SH-SY5Y (cell line): ENCODE measurements around the gene SMPX.
A peak's percentile ranks its signal among the peaks of the same experiment; 100 is the strongest.

Source experiments
- GATA2 ChIP-seq: IDR thresholded peaks from 2 replicates; pipeline ENCODE4 v1.6.1; 2011; ENCODE audit warnings: mild to moderate bottlenecking, low read depth, low read length
- GATA3 ChIP-seq: IDR thresholded peaks from 2 replicates; pipeline ENCODE4 v1.6.1; 2011; ENCODE audit warnings: low read depth, mild to moderate bottlenecking, low read length, moderate library complexity

The SMPX gene

GRCh38 chrX:21702725-21703124, 55.2 kb downstream of the SMPX start:
- no peak for TF ChIP-seq GATA3
- TF ChIP-seq GATA2: no peak

- TF ChIP-seq GATA3 (peak; percentile 65; the same call in 1 of the 2 replicates), GATA2 (peak; percentile 70)
Measured at GRCh38 chrX:21700967-21701366, 56.9 kb downstream of the SMPX start.

DNA sequence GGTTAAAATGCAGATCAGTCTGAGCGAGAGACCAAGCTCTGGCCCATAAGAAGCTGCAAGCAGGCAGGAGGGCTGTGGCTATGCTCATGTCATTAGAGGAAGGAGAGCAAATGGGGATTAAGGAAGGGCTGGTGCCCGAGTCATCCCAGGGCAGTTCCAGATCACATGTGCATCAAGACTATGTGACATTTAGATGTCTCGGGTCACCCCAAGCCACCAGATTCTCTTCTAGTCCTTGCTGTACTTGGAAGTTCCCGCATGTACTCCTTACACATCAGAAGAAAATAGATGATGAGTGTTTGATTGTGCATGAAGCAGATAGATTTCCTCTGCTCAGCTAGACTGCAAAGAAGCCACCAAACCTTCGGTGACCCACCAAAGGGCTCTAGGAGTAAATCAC, 57.6 kb downstream of the SMPX start:
- TF ChIP-seq GATA3 (no peak), GATA2 (no peak)

DNA sequence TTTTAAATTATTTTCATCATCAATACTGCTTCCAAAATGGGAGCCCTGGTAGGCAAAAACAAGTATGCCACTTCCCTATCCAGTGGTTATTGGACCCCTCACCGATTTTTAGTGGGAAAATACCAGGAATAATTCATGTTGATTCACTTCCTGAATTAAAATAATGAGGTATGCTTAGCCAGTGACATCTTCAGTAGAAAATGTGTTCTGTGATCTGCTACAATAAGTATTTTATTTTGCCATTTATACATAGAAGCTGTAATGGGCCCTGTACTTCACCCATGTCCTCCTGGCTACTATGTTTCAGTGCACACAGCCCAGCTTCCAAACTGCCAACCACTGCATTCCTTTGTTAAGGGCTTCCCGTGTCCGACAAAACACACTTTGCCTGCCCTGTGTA, 58.8 kb downstream of the SMPX start:
- TF ChIP-seq GATA3 (no peak), GATA2 (no peak)

DNA sequence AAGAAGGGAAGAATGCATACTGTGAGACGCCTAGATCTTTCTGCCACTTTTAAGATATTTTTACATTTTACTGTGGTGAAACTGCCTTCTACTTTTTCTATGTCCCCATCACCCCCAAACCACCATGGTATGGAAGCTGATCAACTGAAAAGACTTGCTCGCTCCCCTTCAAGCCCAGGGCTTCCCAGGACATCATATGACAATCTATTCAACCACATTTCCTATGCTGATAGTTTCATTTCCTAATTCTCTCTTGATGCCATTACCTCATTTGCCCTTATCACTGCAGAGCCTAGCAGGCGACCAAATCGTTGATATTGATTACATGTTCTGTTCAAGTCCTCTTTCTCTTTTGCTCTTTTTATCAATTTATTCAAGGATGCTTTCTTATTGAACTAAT, 59.6 kb downstream of the SMPX start:
- no peak for TF ChIP-seq GATA3
- no peak for TF ChIP-seq GATA2

- TF ChIP-seq GATA2 (no peak), GATA3 (no peak)
Measured at GRCh38 chrX:21691512-21692018, 66.4 kb downstream of the SMPX start.

GRCh38 chrX:21683941-21684340, 74.0 kb downstream of the SMPX start:
- TF ChIP-seq GATA2 (no peak), GATA3 (no peak)

DNA sequence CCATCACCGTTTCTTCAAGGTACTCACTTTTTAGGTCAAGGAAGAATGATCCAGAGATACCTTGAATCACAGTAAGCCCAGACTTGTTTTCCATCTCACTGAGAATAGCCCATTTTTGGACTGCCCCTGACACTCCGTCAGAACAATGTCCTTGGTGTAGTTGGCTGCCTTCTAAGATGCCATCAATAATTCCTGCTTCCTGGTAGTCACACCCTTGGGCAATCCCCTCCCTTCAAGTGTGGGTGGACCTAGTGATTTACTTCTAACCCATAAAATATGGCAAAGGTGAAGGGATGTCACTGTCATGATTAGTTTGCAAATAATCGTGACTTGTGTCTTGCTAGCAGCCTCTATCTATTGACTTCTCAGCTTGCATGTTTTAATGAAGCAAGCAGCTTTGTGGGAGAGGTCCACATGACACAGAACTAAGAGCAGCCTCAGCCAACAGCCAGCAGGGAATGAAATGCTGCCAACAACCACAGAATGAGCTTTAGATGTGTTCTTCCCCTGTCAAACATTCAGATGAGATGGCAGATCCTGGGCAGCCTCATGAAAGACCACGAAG, 79.8 kb downstream of the SMPX start:
- no peak for TF ChIP-seq GATA3
- no peak for TF ChIP-seq GATA2

DNA sequence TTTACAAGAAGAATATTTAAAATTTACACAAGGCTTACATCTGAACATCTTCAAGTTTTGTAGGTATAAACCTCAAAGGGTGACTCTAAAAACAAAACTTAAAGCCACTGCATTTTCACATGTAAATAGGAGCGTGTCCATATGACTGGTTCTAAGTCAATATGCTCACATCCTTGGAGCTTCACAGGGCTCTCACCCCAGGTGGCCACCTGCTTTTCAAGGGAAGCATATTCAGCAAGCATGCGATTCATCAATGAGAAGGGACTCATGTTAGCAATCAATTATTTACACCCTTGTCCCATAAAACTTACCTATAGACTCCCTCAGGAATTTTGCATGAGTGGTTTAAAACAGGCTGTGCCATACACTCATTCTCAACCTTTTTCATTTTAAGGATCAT, 82.0 kb downstream of the SMPX start:
- no peak for TF ChIP-seq GATA3
- no peak for TF ChIP-seq GATA2

- TF ChIP-seq GATA2: no peak
- no peak for TF ChIP-seq GATA3
Measured at GRCh38 chrX:21674430-21675186, 83.3 kb downstream of the SMPX start.

DNA sequence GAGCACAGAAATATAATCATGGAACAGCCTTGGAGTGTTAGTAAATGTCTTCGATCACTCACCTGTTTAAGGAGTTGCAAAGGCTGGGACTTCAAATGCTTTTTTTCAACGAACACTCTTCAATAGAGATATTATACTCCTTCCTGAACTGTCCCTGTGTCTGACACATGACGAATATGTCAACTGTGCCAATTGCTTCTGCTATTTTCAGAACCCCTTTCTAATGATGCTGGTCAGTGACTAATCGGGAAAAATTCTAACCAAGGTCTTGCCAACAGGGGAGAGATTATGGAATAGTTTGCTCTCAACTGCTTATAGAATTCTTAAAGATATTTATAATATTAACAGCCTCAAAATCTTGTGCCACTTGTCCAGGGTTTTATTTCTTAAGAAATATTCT, 91.2 kb downstream of the SMPX start:
- TF ChIP-seq GATA3 (no peak), GATA2 (no peak)

DNA sequence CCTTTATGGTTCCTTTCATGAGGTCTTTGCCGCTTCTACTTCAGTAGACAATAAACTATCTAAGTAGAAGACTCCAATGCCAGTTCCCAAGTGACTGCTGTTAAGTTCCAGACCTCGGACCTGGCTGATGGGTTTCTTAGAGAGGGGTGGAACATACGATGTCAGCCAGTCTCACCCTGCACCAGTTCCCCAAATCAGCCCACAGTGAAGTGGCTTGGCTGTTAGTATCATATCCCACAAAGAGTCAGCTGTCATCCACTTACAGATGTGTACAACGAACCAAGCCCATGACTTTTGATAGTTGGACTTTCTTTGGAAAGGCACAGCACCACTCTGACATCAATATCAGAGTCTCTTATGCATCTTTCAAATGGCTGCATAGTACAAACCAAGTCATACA, 91.7 kb downstream of the SMPX start:
- TF ChIP-seq GATA2 (no peak), GATA3 (no peak)

DNA sequence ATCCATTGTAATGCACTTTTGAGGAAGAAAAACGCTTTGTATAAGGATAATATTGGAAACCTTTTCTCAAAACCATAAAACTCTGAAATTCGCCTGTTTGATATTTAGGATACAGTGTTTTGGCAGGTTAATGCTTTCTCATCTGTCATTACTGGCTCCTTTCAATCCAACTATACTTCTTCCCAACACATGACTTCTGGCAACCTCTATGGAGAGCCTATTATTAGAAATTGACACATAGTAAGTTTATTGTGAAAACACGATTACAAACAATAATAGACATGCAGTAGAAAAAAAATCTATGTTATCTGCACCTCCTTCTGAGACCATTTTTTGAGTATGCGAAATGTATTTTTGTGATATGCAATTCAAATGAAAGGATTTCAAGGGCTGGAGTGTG, 95.2 kb downstream of the SMPX start:
- TF ChIP-seq GATA2: no peak
- TF ChIP-seq GATA3: no peak

DNA sequence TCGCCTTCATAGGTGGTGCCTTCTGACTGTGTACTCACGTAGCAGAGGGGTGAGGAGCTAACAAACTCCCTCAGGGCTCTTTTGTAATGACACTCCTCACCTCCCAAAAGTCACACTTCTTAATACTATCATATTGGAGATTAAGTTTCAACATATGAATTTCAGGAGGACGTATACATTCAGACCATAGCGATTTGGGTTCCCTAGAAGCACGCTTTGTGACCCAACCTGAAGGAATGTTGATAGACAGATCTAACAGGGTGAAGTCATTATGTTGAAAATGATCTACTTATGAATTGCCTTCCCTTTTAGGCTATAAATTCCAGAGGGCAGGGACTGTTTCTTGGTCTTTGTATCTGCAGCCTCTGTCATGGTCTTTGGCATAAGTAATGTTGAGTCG, 96.6 kb downstream of the SMPX start:
- TF ChIP-seq GATA3: no peak
- no peak for TF ChIP-seq GATA2

GRCh38 chrX:21660156-21660555, 97.8 kb downstream of the SMPX start:
- TF ChIP-seq GATA2 (no peak), GATA3 (no peak)

DNA sequence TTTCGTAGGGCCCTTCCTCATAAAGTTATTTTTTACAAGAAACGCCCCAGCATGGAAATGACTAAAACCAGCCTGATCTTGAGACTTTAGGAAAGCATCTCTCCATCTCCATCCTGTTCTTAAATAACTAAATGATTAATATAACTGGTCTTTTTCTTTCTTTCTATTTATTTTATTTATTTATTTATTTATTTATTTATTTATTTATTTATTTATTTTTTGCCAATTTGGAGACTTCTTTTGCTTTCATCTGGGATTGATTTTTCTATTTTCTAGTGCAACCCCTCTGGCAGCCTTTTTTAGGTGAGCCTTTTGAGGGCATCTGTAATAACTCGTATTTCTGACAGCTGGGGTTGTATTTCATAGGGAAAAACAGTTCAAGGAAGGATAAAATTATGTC, 98.6 kb downstream of the SMPX start:
- TF ChIP-seq GATA2: no peak
